HG02870 (cell line): ENCODE data around the gene TBL2.
"Not testable (repeated sequence)": the region's sequence is repeated elsewhere in the genome, so short reads cannot be mapped to it uniquely, and the experiment has no call there.

Experiments
- ATAC-seq: cut with Tn5 transposase; IDR thresholded peaks from one replicate; pipeline ENCODE4 v1.9.1; 2021; ENCODE audit warnings: mild to moderate bottlenecking, moderate library complexity; ENCODE audit not compliant: unreplicated experiment

The TBL2 gene

GRCh38 chr7:73606801-73607691, 28.7 kb upstream of the TBL2 start:
- no peak for ATAC-seq

- no peak for ATAC-seq
These were observed 27.3 kb upstream of the TBL2 start for GRCh38 chr7:73605601-73606220.

- no peak for ATAC-seq
These were observed 24.6 kb upstream of the TBL2 start for GRCh38 chr7:73602721-73603651.

- ATAC-seq = no peak
These were observed 21.5 kb upstream of the TBL2 start for GRCh38 chr7:73599916-73600315.

GRCh38 chr7:73599151-73599882, 20.9 kb upstream of the TBL2 start:
- ATAC-seq = no peak

- ATAC-seq = no peak
These were observed 19.8 kb upstream of the TBL2 start for GRCh38 chr7:73597978-73598782.

GRCh38 chr7:73596191-73597065, 18.0 kb upstream of the TBL2 start:
- no peak for ATAC-seq

GRCh38 chr7:73595358-73595757, 17.0 kb upstream of the TBL2 start:
- ATAC-seq = no peak

GRCh38 chr7:73593207-73594045, 15.0 kb upstream of the TBL2 start:
- ATAC-seq = no peak

GRCh38 chr7:73586911-73587310, 8.5 kb upstream of the TBL2 start:
- ATAC-seq = no peak

GRCh38 chr7:73585196-73585595, 6.8 kb upstream of the TBL2 start:
- no peak for ATAC-seq

GRCh38 chr7:73582664-73583202, 4.4 kb upstream of the TBL2 start:
- no peak for ATAC-seq

GRCh38 chr7:73581006-73581405, 2.6 kb upstream of the TBL2 start:
- ATAC-seq = not testable (repeated sequence)

GRCh38 chr7:73577627-73578341, 595 bp downstream of the TBL2 start:
- ATAC-seq = no peak

- ATAC-seq = no peak
These were observed 4.6 kb downstream of the TBL2 start for GRCh38 chr7:73573791-73574190.

GRCh38 chr7:73573276-73573675, 5.1 kb downstream of the TBL2 start:
- ATAC-seq = no peak

- no peak for ATAC-seq
These were observed 5.6 kb downstream of the TBL2 start for GRCh38 chr7:73572767-73573186.
